ENCODE results near the gene RGCC. TPM values are rescaled to one million over a fixed set of nuclear protein-coding genes. Genes with fewer than 3 reads are reported as not detected.

Gene RGCC
- total RNA-seq = 10.2 and 18.0 TPM in 2 replicates

GRCh38 chr13:41456768-41457588 lies at the start of gene RGCC:
Gene RGCC (plus strand): TSS chr13:41457550. CDS start chr13:41457708, 158 bp downstream.

Other genes with a start within 250 kb of the RGCC start
- 7.7 and 12.1 TPM in 2 replicates for gene MTRF1, start 194.0 kb upstream of the RGCC start, total RNA-seq
- gene NAA16, start 146.3 kb upstream of the RGCC start, total RNA-seq = 6.2 and 10.9 TPM in 2 replicates

All from subcutaneous preadipocyte (primary cell).